Stimulated activated naive CD8-positive, alpha-beta T cell treated with anti-CD3 and anti-CD28 coated beads, Interleukin-15, Interleukin-2, amounts not matched to agents 100 U/mL and 50 U/mL, for 24 hours (primary cell): ENCODE data around the gene TAF4.
"Not testable (repeated sequence)": the region's sequence is repeated elsewhere in the genome, so short reads cannot be mapped to it uniquely, and the experiment has no call there.

Source experiments
- ATAC-seq: fragments of 150-1000 bp; cut with Tn5 transposase; one replicate; pipeline ENCODE4 v1.10.0; 2021
- DNase-seq: peaks from one replicate; pipeline ENCODE4 v3.0.0; 2021

TAF4 gene

GRCh38 chr20:62065674-62066338 lies at the start of gene TAF4:
TAF4 (minus strand) TSS chr20:62065881; CDS start chr20:62065810, 71 bp downstream.
- DNase-seq (peak; percentile 80), ATAC-seq (peak; percentile 63)

- ATAC-seq (no peak), DNase-seq (no peak)
Observed at GRCh38 chr20:62114894-62115293, 49.2 kb upstream of the TAF4 start.

- no peak for ATAC-seq
- no peak for DNase-seq
Observed at GRCh38 chr20:62112368-62112767, 46.7 kb upstream of the TAF4 start.

GRCh38 chr20:62111148-62111547 lies 45.5 kb upstream of the TAF4 start:
- DNase-seq: no peak
- ATAC-seq: no peak

- no peak for ATAC-seq
Observed at GRCh38 chr20:62105592-62105991, 39.9 kb upstream of the TAF4 start.

GRCh38 chr20:62104791-62105345 lies 39.2 kb upstream of the TAF4 start:
- ATAC-seq (no peak), DNase-seq (no peak)

More at GRCh38 chr20:62105592-62105991, 39.9 kb upstream of the TAF4 start:
- DNase-seq: no peak

GRCh38 chr20:62104234-62104789 lies 38.6 kb upstream of the TAF4 start:
- no peak for ATAC-seq
- DNase-seq: no peak

GRCh38 chr20:62103508-62104233 lies 38.0 kb upstream of the TAF4 start:
- ATAC-seq: no peak
- no peak for DNase-seq

- ATAC-seq: no peak
Observed at GRCh38 chr20:62101078-62101477, 35.4 kb upstream of the TAF4 start.

GRCh38 chr20:62097881-62098407 lies 32.3 kb upstream of the TAF4 start:
- DNase-seq: no peak

More at GRCh38 chr20:62101078-62101477, 35.4 kb upstream of the TAF4 start:
- no peak for DNase-seq

GRCh38 chr20:62096421-62097380 lies 31.0 kb upstream of the TAF4 start:
- ATAC-seq (no peak), DNase-seq (no peak)

More at GRCh38 chr20:62097881-62098407, 32.3 kb upstream of the TAF4 start:
- no peak for ATAC-seq

GRCh38 chr20:62089393-62089792 lies 23.7 kb upstream of the TAF4 start:
- DNase-seq: no peak
- ATAC-seq: no peak

- ATAC-seq: peak; percentile 28
- no peak for DNase-seq
Observed at GRCh38 chr20:62088258-62089127, 22.8 kb upstream of the TAF4 start.

- no peak for ATAC-seq
- DNase-seq: no peak
Observed at GRCh38 chr20:62087632-62088031, 22.0 kb upstream of the TAF4 start.

- DNase-seq (no peak), ATAC-seq (no peak)
Observed at GRCh38 chr20:62087227-62087626, 21.5 kb upstream of the TAF4 start.

GRCh38 chr20:62085206-62085605 lies 19.5 kb upstream of the TAF4 start:
- DNase-seq (no peak), ATAC-seq (no peak)

GRCh38 chr20:62084224-62084623 lies 18.5 kb upstream of the TAF4 start:
- not testable (repeated sequence) for ATAC-seq, DNase-seq

GRCh38 chr20:62083312-62083711 lies 17.6 kb upstream of the TAF4 start:
- ATAC-seq: no peak
- DNase-seq: no peak

GRCh38 chr20:62080249-62080990 lies 14.7 kb upstream of the TAF4 start:
- no peak for ATAC-seq
- no peak for DNase-seq

- ATAC-seq (no peak), DNase-seq (no peak)
Observed at GRCh38 chr20:62079166-62079565, 13.5 kb upstream of the TAF4 start.
